GM10266 (cell line): ENCODE results near the gene MAP1LC3B.

Source experiments
- DNase-seq: peaks from one replicate; pipeline ENCODE4 v3.0.0; 2012; ENCODE audit errors: extremely low spot score
- CTCF ChIP-seq: IDR thresholded peaks from 2 replicates; pipeline ENCODE4 v1.5.1; 2012; ENCODE audit warnings: mild to moderate bottlenecking, low read depth; ENCODE audit not compliant: control insufficient read depth, insufficient read depth; ENCODE audit errors: missing control alignments

MAP1LC3B gene

DNA sequence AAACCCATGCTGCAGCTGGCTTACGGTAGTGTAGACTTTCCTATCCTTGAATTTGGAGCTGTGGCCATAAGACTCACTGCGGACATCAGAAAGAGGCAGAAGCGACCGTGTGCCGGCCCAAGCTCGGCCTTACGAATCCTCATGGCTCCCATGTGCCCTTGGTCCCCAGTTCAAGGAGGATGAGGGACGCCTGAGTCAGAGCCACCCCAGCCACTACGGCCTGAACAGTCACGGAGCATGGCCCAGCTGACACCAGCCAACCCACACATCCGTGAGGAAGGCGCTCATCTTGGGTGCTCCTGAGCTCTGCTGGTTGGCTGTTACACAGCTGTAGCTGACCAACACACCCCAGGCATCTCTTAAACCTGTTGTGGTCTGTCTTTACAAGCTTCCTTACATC, 56.7 kb downstream of the MAP1LC3B start:
- no peak for TF ChIP-seq CTCF
- DNase-seq = no peak

- TF ChIP-seq CTCF = no peak
- no peak for DNase-seq
Observed at GRCh38 chr16:87451563-87452210, 59.6 kb downstream of the MAP1LC3B start.

GRCh38 chr16:87453326-87453725, 61.2 kb downstream of the MAP1LC3B start:
- TF ChIP-seq CTCF = no peak
- no peak for DNase-seq
